ENCODE data around the gene KSR1.

DNA sequence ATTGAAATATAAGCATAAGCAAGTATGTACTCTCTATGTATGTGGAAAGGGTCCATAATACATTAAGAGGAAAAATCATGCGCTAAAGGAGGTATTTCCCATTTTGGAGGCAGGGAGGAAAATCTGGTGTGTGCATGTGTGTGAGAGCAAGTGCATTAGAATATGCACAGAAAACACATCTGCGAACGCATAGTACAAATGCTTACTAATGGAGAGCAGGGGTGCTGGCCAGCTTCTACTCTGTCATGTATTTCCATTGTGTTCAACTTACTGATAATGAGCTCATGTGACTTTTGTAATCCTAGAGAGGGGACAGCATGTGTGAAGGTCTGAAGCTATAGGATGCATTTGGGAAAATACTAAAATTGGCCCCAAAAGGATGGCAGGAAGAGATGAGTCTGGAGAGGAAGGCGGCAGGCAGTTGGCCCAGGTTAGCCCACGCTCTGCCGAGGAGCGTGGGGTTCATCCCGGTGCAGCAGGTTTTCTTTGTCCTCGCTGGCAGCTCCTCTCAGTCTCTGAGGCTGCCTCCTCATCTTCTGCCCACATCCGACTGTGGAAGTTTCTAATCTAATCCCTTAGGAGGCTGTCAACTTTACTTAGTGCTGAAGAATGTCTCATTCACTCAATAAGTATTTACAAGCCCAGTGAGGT, 17.8 kb upstream of the KSR1 start:
- no peak for TF ChIP-seq EP300 (IDR thresholded peaks at IDR 0.05; ENCODE audit: borderline replicate concordance in 1 of 2, low read depth in 1 of 2, low read length in 1 of 2)
- TF ChIP-seq, protein P1, sequence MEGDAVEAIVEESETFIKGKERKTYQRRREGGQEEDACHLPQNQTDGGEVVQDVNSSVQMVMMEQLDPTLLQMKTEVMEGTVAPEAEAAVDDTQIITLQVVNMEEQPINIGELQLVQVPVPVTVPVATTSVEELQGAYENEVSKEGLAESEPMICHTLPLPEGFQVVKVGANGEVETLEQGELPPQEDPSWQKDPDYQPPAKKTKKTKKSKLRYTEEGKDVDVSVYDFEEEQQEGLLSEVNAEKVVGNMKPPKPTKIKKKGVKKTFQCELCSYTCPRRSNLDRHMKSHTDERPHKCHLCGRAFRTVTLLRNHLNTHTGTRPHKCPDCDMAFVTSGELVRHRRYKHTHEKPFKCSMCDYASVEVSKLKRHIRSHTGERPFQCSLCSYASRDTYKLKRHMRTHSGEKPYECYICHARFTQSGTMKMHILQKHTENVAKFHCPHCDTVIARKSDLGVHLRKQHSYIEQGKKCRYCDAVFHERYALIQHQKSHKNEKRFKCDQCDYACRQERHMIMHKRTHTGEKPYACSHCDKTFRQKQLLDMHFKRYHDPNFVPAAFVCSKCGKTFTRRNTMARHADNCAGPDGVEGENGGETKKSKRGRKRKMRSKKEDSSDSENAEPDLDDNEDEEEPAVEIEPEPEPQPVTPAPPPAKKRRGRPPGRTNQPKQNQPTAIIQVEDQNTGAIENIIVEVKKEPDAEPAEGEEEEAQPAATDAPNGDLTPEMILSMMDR (IDR thresholded peaks at IDR 0.05) = no peak
- no peak for TF ChIP-seq FOXJ3 (CRISPR knock-in tag; IDR thresholded peaks at IDR 0.05)
